Keratinocyte (primary cell): ENCODE results near the gene NCAPH2. TPM values are rescaled to one million over a fixed set of nuclear protein-coding genes. Genes with fewer than 3 reads are reported as not detected.

ENCODE experiments used
- DNase-seq: peaks from one replicate; pipeline ENCODE4 v3.0.0-alpha.2; 2011; ENCODE audit warnings: low read depth, missing footprints, low spot score
- FAIRE-seq: peaks from 2 replicates; lab custom pipeline; 2011; peaks lifted over from hg19 to GRCh38; lab: Jason Lieb, UNC
- H2AFZ ChIP-seq: 2 replicates; pipeline ENCODE4 v1.6.0; 2012; ENCODE audit warnings: low read length, control low read depth, inconsistent platforms; ENCODE audit not compliant: control insufficient read depth
- H3K27ac ChIP-seq: 2 replicates; pipeline ENCODE4 v1.5.1; 2011; ENCODE audit warnings: low read length; ENCODE audit not compliant: control insufficient read depth, insufficient read depth
- H3K27me3 ChIP-seq: 3 replicates; pipeline ENCODE4 v1.6.0; 2011; ENCODE audit warnings: low read length; ENCODE audit not compliant: control insufficient read depth, insufficient read depth; ENCODE audit errors: extremely low read depth
- H3K36me3 ChIP-seq, 2 experiments: 2 replicates in 1 of 2; 3 replicates in 1 of 2; pipeline ENCODE4 v1.5.1; 2011; ENCODE audit warnings: low read length in 2 of 2, mild to moderate bottlenecking in 1 of 2; ENCODE audit not compliant: control insufficient read depth in 2 of 2, insufficient read depth in 2 of 2; ENCODE audit errors: extremely low read depth in 1 of 2
- H3K4me1 ChIP-seq: 3 replicates; pipeline ENCODE4 v1.5.1; 2011; ENCODE audit warnings: low read length; ENCODE audit not compliant: control insufficient read depth, insufficient read depth; ENCODE audit errors: extremely low read depth
- H3K4me2 ChIP-seq: 3 replicates; pipeline ENCODE4 v1.6.0; 2011; ENCODE audit warnings: low read depth, low read length; ENCODE audit not compliant: control insufficient read depth, insufficient read depth; ENCODE audit errors: extremely low read depth
- H3K4me3 ChIP-seq, 3 experiments: fragments of 200-600 bp in 1 of 3; sonication (generic) in 1 of 3; 2 replicates in 2 of 3; 3 replicates in 1 of 3; pipeline ENCODE4 v1.5.1; 2011 to 2016; ENCODE audit warnings: low read length in 3 of 3, mild to moderate bottlenecking in 3 of 3, control low read depth in 2 of 3, inconsistent platforms in 1 of 3, low read depth in 1 of 3, mixed read lengths in 1 of 3, mixed run types in 1 of 3, moderate library complexity in 1 of 3; ENCODE audit not compliant: control insufficient read depth in 2 of 3, insufficient read depth in 2 of 3; ENCODE audit errors: extremely low read depth in 1 of 3
- H3K79me2 ChIP-seq: 2 replicates; pipeline ENCODE4 v1.6.0; 2012; ENCODE audit warnings: low read length; ENCODE audit not compliant: control insufficient read depth, insufficient read depth
- H3K9ac ChIP-seq: 3 replicates; pipeline ENCODE4 v1.6.0; 2011; ENCODE audit warnings: low read length; ENCODE audit not compliant: control insufficient read depth, insufficient read depth; ENCODE audit errors: extremely low read depth
- H3K9me1 ChIP-seq: 3 replicates; pipeline ENCODE4 v1.6.0; 2011; ENCODE audit warnings: low read length; ENCODE audit not compliant: control insufficient read depth, insufficient read depth; ENCODE audit errors: extremely low read depth
- H3K9me3 ChIP-seq: 2 replicates; pipeline ENCODE4 v1.5.1; 2012; ENCODE audit warnings: low read depth, low read length; ENCODE audit not compliant: control insufficient read depth
- H4K20me1 ChIP-seq: 3 replicates; pipeline ENCODE4 v1.6.0; 2011; ENCODE audit warnings: low read length; ENCODE audit not compliant: control insufficient read depth, insufficient read depth; ENCODE audit errors: extremely low read depth
- EZH2 ChIP-seq: IDR thresholded peaks from one replicate; pipeline ENCODE4 v1.6.1; 2012; ENCODE audit warnings: inconsistent platforms, mild to moderate bottlenecking, low read length, moderate library complexity
- dilution Hi-C: fragments of 300-500 bp; cut with MboI; formaldehyde crosslinking; loops from one replicate; pipeline ENCODE4 v1.7.0; 2020; ENCODE audit warnings: low sequenced_read_pairs; ENCODE audit not compliant: extremely low pct_ligation_motif_present
- polyA plus RNA-seq, 5 experiments: library from polyadenylated mRNA; depleted of rRNA in 3 of 5; stranded (reverse) in 3 of 5; stranded (forward) in 1 of 5; unstranded in 1 of 5; fragments of >200 nt; gene quantifications; 1 replicate in 1 of 5; 2 replicates in 3 of 5; 3 replicates in 1 of 5; pipeline versions ENCODE4 v1.2.1 to v1.2.3, GENCODE V29; 2011 to 2012; ENCODE audit warnings: missing spikeins in 2 of 5, low read depth in 1 of 5, low replicate concordance in 1 of 5
- TF ChIP-seq, protein P1 (sequence below), 3 experiments: IDR thresholded peaks in 1 of 3; conservative IDR thresholded peaks in 1 of 3; optimal IDR thresholded peaks in 1 of 3; 2 replicates in 2 of 3; 3 replicates in 1 of 3; pipeline versions ENCODE3 to v1.5.1; 2011; ENCODE audit warnings: low read length in 3 of 3, mild to moderate bottlenecking in 3 of 3, moderate library complexity in 2 of 3, control low read depth in 1 of 3, inconsistent platforms in 1 of 3; ENCODE audit not compliant: insufficient read depth in 2 of 3; ENCODE audit errors: extremely low read depth in 1 of 3

Gene NCAPH2
- polyA plus RNA-seq, 1 donor (not counting 4 experiments of a cell fraction or from before 2014, with no cell fraction given): 11.4 TPM

DNA sequence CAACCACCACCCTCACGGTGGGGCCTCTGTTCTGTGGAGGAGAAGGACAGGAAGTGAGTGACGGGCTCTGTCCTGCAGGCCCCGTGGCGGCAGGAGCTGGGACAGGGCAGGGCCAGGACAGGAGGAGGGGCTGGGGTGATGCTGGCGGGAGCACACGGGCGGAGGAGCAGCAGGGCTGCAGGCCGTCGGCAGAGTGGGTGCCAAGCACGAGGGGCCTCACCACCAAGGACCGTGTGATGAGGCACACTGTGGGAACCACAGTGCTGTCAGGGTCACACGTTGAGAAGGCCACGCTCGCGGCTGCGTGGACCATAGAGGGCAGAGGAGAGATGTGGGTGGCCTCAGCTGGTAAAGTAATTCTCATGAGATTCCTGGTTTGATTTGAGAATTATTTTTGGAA, 8.9 kb downstream of the NCAPH2 start:
- Histone ChIP-seq H3K4me3 (no peak overlapping the region), H3K4me1 (no peaks in the 10 kb centered on the region), H3K27me3 (no peaks in the 10 kb centered on the region), H4K20me1 (no peaks in the 10 kb centered on the region), H3K27ac (no peak overlapping the region), H3K36me3 (peaks cover 12 to 17% of the 10 kb centered on the region in 2 experiments), H3K9me3 (no peaks in the 10 kb centered on the region), H3K9ac (no peak overlapping the region), H3K79me2 (peaks cover 27% of the 10 kb centered on the region), H2AFZ (no peak overlapping the region), H3K4me2 (no peak overlapping the region), H3K9me1 (no peaks in the 10 kb centered on the region)
- dilution Hi-C loops: no loop called here
- FAIRE-seq: no peak
- TF ChIP-seq EZH2: no peak
- TF ChIP-seq, protein P1, sequence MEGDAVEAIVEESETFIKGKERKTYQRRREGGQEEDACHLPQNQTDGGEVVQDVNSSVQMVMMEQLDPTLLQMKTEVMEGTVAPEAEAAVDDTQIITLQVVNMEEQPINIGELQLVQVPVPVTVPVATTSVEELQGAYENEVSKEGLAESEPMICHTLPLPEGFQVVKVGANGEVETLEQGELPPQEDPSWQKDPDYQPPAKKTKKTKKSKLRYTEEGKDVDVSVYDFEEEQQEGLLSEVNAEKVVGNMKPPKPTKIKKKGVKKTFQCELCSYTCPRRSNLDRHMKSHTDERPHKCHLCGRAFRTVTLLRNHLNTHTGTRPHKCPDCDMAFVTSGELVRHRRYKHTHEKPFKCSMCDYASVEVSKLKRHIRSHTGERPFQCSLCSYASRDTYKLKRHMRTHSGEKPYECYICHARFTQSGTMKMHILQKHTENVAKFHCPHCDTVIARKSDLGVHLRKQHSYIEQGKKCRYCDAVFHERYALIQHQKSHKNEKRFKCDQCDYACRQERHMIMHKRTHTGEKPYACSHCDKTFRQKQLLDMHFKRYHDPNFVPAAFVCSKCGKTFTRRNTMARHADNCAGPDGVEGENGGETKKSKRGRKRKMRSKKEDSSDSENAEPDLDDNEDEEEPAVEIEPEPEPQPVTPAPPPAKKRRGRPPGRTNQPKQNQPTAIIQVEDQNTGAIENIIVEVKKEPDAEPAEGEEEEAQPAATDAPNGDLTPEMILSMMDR (optimal IDR thresholded peaks at IDR 0.05 in 1 of 3, IDR thresholded peaks at IDR 0.05 in 1 of 3, conservative IDR thresholded peaks at IDR 0.05 in 1 of 3; ENCODE audit: extremely low read depth in 1 of 3, insufficient read depth in 2 of 3, low read length in 3 of 3): no peak
- DNase-seq: no peak

DNA sequence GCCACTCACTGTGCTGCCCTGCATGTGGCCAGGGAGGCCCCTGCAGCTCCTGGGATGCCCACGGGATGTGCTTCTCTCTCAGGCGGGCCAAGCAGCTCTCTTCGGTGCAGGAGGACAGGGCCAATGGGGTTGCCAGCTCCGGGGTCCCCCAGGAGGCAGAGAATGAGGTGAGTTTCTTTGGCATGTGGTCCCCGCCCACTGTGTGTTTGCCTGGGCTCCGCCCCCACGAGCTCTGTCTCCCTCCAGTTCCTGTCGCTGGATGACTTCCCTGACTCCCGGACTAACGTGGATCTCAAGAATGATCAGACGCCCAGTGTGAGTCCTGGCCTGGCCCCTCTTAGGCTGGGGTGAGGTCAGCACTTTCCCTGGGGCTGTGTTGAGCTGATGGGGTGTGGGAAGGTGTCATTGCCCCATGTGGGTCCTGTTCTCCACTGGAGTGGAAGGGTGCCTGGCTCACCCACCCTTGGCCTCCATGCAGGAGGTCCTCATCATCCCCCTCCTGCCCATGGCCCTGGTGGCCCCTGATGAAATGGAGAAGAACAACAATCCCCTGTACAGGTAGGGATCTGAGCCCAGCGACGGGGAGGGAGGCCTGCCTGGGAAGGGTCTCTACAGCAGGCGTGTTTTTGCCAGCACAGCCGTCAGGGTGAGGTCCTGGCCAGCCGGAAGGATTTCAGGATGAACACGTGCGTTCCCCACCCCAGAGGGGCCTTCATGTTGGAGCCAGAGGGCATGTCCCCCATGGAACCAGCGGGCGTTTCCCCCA, 9.7 kb downstream of the NCAPH2 start:
- dilution Hi-C loops: no loop called here

More for the DNA sequence above, 9.7 kb downstream of the NCAPH2 start:
- peaks cover 24% of the 10 kb centered on the region for H3K79me2 ChIP-seq
- H3K9me1 ChIP-seq: no peaks in the 10 kb centered on the region
- DNase-seq: no peak
- no peak for FAIRE-seq
- H4K20me1 ChIP-seq: no peaks in the 10 kb centered on the region
- peaks cover 16 to 22% of the 10 kb centered on the region in 2 experiments for H3K36me3 ChIP-seq
- H3K4me3 ChIP-seq: no peak overlapping the region
- no peak overlapping the region for H3K9ac ChIP-seq
- no peaks in the 10 kb centered on the region for H3K9me3 ChIP-seq
- no peak overlapping the region for H3K4me2 ChIP-seq
- H3K27ac ChIP-seq: no peak overlapping the region
- TF ChIP-seq, protein P1 (optimal IDR thresholded peaks at IDR 0.05 in 1 of 3, IDR thresholded peaks at IDR 0.05 in 1 of 3, conservative IDR thresholded peaks at IDR 0.05 in 1 of 3; ENCODE audit: extremely low read depth in 1 of 3, insufficient read depth in 2 of 3, low read length in 3 of 3): no peak
- no peak for TF ChIP-seq EZH2
- no peaks in the 10 kb centered on the region for H3K4me1 ChIP-seq
- H3K27me3 ChIP-seq: no peaks in the 10 kb centered on the region
- no peak overlapping the region for H2AFZ ChIP-seq
